ENCODE data around the gene ANXA5.

- TF ChIP-seq CTCF (conservative IDR thresholded peaks at IDR 0.05; ENCODE audit: low read depth, low read length) = 0 out of 2 replicates have a peak, but pooled peaks have one; percentile 16
- peak; percentile 51 for TF ChIP-seq POLR2A (IDR thresholded peaks at IDR 0.05; ENCODE audit: low read depth, low read length)
- no peak for TF ChIP-seq NFE2L2 (IDR thresholded peaks at IDR 0.05; ENCODE audit: low read depth, low read length)
- TF ChIP-seq RFX5 (IDR thresholded peaks at IDR 0.05; ENCODE audit: low read depth, low read length) = no peak
- no peak for TF ChIP-seq FOS (IDR thresholded peaks at IDR 0.05; ENCODE audit: low read depth, low read length)
- no peak for TF ChIP-seq CHD1 (IDR thresholded peaks at IDR 0.05; ENCODE audit: low read depth, low read length)
- 0 out of 2 replicates have a peak, but pooled peaks have one; percentile 21 for TF ChIP-seq BHLHE40 (IDR thresholded peaks at IDR 0.05; ENCODE audit: low read depth, low read length)
- TF ChIP-seq MAFK (IDR thresholded peaks at IDR 0.05; ENCODE audit: low read depth, low read length) = no peak
- TF ChIP-seq CEBPB (IDR thresholded peaks at IDR 0.05; ENCODE audit: low read depth, low read length) = no peak
- TF ChIP-seq USF2 (IDR thresholded peaks at IDR 0.05; ENCODE audit: low read depth, low read length) = peak; percentile 76
- TF ChIP-seq ELK1 (IDR thresholded peaks at IDR 0.05; ENCODE audit: borderline replicate concordance, low read depth, low read length) = no peak
- TF ChIP-seq RAD21 (IDR thresholded peaks at IDR 0.05; ENCODE audit: low read length) = no peak; the same call in 1 of the 2 replicates
- no peak for TF ChIP-seq RCOR1 (IDR thresholded peaks at IDR 0.05; ENCODE audit: insufficient replicate concordance, low read length)
These were observed 605 bp downstream of the ANXA5 start for GRCh38 chr4:121696170-121696580.
